GM18507 (cell line): ENCODE measurements around the gene TYW1B.
"Not testable (repeated sequence)": the region's sequence is repeated elsewhere in the genome, so short reads cannot be mapped to it uniquely, and the experiment has no call there.

Experiments
- DNase-seq: peaks from one replicate; pipeline ENCODE4 v3.0.0; 2011; ENCODE audit warnings: low read depth; ENCODE audit not compliant: insufficient read length; ENCODE audit errors: extremely low spot score
- FAIRE-seq: peaks from 2 replicates; lab custom pipeline; 2011; peaks lifted over from hg19 to GRCh38; lab: Jason Lieb, UNC

TYW1B gene

DNA sequence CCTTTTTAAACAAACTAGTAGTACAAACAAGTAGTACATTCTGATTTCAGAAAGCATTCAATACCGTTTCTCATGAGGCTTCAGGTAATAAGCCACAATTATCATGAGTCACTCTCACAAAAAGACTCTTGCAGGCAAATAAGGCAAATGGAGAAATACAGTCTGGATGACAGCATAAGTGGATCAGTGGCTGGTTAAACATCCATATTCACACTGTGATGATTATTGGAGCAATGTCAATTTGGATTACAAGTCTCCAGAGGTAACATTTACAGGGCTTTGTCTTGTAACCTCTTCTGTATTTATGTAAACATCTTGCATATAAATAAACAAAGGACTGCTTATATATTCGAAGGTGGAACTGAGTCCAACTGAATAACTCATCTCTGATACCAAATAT is 55.4 kb downstream of the TYW1B start:
- peak; percentile 29 for FAIRE-seq
- DNase-seq = not testable (repeated sequence)

DNA sequence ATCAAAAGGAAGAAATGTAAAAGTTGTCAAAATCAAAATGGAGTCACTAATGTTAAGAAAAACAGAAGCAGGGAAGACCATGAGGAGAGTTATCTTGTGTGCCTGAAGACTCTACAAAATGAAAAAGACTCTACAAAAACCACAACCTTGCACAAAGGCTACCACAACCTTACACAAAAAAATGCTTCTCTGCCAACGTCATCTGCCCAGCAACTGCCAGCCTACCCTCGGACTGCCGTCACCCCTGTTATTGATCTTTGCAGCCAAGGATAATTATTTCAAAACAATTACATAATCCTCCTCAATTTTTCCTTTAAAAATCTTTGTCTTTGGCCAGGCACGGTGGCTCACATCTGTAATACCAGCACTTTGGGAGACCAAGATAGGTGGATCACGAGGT is 61.0 kb downstream of the TYW1B start:
- not testable (repeated sequence) for DNase-seq, FAIRE-seq

DNA sequence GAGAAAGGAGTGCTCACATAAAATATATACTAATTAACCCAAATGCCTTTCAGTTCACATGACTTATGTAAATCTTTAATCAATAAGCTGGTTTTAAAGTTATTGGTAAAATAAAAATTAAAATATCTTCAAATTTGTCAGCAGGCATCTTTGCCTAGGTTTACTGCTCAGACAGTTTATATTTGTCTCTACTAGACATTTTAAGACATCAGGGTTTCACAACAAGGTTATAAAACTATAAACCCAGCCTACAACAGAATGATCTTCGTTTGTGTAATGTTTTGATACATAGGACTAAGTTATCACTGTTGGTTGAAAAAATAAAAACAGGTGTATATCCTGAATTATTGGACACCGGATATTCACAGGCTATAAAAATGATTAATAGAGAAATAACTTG is 67.4 kb downstream of the TYW1B start:
- no peak for DNase-seq
- FAIRE-seq = no peak

DNA sequence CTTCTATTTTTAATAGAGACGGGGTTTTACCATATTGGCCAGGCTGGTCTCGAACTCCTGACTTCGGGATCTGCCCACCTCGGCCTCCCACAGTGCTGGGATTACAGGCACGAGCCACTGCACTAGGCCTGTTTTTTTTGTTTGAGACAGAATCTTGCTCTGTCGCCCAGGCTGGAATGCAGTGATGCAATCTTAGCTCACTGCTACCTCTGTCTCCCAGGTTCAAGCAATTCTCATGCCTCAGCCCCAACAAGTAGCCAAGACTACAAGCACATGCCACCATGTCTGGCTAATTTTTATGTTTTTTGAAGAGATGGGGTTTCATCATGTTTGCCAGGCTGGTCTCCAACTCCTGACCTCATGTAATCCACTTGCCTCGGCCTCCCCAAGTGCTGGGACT is 73.7 kb downstream of the TYW1B start:
- FAIRE-seq = no peak
- DNase-seq = no peak

DNA sequence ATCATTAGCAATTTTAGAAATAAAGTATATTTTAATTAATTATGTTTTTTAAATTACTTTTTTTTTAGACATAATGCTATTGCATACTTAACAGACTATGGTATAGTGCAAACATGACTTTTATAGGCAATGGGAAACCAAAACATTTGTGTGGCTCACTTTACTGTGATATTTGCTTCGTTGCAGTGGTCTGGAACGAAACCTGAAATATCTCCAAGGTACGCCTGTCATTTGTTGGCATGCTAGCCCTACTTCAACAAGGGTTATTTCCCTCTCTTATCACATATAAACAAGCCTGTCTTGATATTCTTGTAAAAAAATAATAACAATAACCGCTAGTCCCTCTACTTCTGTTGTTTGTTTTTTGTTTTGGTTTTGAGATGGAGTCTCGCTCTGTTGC is 74.2 kb downstream of the TYW1B start:
- DNase-seq (no peak), FAIRE-seq (no peak)

DNA sequence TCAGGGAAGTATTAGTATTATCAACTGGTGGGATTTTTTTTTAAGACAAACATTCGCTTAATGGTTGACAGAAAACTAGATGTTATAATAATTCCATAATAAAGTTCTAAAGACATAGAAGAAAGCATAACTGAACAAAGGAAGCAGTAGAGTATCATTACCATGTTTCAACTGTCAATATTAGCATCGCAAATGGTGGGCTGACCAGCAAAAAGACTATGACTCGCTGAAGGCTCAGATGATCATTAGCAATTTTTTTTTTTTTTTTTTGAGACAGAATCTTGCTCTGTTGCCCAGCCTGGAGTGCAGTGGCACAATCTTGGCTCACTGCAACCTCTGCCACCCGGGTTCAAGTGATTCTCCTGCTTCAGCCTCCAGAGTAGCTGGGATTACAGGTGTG is 74.8 kb downstream of the TYW1B start:
- DNase-seq, FAIRE-seq: not testable (repeated sequence)

DNA sequence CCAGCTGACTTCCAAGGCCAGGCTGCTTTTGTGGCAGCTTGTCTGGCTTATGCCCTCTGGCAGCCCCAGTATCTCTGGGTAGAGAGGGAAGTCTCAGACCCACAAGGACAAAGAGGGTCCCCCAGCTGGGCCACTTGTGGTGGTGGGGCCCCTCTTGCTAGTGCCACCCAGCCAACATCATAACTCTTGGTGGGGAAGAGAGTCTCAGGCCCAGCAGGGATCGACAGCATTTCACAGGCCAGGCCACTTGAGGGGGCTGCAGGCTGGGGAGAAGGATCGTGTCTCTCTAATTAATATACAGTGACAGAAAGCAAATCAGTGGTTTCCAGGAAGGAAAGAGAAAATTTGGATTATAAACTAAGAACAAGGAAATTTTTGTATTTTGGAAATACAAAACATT is 76.0 kb downstream of the TYW1B start:
- no peak for FAIRE-seq
- no peak for DNase-seq

DNA sequence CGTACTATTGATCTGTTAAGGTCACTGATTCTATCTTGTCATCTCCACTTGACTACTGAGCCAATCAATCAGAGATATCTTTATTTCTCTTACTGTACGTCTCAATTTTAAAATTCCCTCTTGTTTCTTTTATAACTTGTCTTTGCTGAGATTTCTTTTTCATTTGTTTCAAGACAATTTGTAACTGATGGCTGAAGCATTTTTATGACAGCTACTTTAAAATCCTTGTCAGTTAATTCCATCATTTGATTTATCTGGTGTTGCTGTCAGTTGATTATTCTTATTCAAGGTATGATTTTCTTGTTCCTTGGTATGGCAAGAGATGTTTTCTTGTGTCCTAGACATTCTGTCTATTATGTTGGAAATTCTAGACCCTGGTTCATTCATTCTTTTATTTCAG is 76.6 kb downstream of the TYW1B start:
- FAIRE-seq = no peak

DNA sequence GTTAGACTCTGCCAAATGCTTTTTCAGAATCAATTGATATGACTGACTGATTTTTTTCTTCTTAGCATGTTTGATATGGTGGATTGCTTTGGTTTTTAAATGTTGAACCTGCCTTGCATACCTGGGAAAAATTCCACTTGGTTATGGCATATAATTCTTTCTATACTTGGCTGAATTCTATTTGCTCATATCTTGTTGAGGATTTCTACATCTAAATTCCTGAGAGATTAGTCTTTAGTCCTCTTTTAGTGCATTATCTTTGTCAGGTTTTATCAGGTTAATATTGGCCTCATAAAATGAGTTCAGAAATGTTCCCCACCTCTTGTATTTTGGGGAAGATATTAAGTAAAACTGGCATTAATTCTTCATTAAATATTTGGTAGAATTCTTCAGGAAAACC is 79.4 kb downstream of the TYW1B start:
- DNase-seq, FAIRE-seq: not testable (repeated sequence)

More for the DNA sequence above, 76.6 kb downstream of the TYW1B start:
- DNase-seq = no peak

DNA sequence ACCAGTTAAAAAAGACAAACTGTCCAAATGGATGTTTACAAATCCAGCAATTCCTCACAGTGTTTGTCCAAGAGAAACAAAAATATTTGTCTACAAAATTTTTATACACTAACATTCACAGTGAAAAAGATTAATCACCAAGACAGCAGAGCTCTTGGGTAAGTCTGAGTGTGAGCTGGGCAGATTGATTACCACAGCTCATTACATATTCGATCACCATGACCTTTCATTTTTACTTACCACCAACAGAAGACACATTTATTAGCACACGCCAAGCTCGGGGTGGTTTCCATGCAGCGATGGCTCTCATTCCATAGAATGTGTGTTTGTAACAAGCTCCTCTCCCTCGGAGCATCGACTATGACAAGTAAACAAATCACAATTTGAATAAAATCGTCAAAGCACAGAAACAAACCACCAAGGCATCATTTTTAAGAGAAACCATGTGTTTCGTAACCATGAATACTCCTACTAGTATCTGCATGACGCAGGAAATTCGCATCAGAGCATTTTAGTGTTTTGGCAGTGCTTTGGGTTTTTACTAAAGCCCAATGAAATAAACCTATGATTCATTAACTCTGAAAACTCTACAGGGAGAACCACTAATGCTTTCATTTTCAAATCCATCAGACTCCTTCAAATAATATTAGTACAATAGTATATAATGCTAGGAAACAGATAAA is 83.6 kb downstream of the TYW1B start:
- peak; percentile 60 for FAIRE-seq
- DNase-seq = not testable (repeated sequence)

DNA sequence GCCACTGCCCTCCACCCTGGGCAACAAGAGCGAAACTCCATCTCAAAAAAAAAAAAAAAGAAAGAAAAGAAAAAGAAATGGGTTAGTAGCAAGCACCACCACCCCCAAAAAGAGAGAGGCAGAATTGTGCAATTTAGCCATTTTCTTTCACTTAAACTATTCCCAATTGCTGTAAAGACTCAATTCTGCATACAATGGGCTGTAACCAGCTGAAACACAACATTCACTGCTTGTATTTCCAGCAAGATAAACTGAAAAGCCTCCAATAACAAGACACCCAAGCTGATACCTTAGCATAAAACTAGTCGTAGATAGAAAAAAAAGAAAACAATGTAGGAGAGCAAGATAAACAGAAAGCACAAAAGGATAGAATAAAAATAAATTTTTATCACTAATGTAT is 84.2 kb downstream of the TYW1B start:
- FAIRE-seq, DNase-seq: not testable (repeated sequence)

DNA sequence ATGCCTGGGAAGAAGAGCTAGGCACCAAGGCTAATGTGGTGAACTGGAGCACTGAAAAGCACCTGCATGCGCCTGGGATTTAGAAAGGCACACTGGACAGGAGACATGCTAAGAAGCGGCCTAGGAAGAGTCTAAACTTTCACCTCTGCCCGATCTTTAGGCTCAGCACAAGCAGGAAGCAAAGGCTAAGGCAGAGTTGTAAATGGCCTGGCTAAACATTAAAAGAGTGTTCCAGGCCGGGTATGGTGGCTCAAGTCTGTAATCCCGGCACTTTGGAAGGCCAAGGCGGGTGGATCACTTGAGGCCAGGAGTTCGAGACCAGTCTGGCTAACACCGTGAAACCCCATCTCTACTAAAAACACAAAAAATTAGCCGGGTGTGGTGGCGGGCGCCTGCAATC is 88.3 kb downstream of the TYW1B start:
- not testable (repeated sequence) for DNase-seq, FAIRE-seq

DNA sequence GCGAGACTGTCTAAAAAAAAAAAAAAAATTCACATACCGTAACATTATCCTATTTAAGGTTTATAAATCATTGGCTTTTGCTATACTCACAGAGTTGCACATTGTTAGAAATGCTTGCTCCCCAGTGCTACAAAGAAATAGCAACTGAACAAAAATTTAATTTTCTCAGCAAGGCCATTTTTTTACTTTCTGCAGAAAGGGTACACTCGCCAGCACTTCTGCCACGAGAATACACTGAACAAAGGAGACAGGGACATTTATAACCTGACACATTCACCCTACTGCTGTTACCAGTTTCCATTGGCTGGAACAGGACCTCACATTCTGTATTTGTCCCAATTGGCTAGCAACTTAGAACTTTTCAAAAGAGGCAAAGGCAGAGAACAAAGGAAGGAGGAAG is 92.1 kb downstream of the TYW1B start:
- FAIRE-seq, DNase-seq: not testable (repeated sequence)

DNA sequence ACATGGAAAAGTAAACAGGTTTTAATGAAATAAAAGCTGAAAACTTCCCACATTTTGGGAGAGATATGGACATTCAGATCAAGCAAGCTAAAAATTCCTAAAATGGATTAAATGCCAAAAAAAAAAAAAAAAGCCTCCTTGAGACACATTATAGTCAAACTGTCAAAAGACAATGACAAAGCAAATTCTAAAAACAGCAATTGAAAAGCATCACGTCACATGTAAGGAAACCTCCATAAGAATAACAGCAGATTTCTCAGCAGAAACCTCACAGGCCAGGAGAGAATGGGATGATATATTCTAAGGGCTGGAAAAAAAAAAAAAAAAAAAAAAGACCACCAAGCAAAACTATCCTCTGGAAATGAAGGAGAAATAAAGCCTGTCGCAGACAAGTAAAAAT is 97.2 kb downstream of the TYW1B start:
- FAIRE-seq, DNase-seq: not testable (repeated sequence)

DNA sequence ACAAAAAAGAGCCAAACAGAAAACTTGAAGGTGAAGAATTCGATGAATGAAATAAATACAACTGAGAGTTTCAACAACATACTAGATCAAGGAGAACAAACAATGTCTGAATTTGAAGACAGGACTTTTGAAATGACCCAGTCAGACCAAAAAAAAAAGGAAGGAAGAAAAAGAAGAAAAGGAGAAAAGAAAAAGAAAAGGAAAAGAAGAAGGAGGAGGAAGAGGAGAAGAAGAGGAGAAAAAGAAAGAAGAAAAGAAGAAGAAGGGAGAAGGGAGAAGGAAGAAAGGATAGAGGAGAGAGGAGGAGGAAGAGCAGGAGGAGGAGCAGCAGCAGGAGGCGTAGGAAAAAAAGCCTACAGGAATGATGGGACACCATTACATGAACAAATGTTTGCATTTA is 97.6 kb downstream of the TYW1B start:
- not testable (repeated sequence) for FAIRE-seq

DNA sequence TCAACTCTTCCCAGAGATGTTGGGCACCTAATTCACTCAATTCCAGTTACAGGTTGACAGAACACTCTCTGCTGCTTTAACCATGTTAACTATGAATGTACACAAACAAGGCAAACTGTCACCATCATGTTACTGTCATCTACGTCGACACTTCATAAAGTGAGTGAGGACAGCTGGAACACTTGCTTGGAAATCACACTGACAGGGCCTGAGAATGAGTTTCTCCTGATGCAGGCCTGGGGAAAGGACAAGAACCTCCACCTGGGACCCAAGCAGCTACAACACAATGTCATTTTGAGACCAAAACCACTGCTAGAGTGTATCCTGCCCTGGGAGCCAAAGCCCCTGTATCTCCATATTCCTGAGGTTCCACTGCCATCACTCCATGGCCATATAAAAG is 98.9 kb downstream of the TYW1B start:
- not testable (repeated sequence) for FAIRE-seq, DNase-seq

More for the DNA sequence above, 97.6 kb downstream of the TYW1B start:
- DNase-seq = not testable (repeated sequence)

DNA sequence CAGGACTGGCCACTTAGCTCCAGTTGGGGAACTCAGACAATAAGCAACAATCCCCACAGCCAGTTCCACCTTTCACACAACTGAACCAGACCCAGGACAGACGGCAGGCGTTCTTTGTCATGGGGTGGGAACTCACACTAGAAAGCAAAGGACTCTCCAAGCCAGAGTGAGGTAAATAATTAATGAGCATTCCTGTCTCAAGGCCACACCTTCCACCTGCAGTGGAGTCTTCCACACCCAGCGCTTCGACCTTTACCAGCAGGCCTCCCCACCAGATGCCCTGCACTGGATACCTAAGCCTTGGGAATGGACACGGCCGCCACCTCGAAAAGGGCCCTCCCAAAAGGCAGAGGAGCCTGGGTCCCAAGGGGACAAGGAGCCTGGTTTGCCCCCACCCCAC is 105.3 kb downstream of the TYW1B start:
- DNase-seq, FAIRE-seq: not testable (repeated sequence)

DNA sequence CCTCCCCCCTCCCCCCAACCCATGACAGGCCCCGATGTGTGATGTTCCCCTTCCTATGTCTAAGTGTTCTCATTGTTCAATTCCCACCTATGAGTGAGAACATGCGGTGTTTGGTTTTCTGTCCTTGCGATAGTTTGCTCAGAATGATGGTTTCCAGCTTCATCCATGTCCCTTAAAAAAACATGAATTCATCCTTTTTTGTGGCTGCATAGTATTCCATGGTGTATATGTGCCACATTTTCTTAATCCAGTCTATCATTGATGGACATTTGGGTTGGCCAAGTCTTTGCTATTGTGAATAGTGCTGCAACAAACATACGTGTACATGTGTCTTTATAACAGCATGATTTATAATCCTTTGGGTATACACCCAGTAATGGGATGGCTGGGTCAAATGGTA is 107.1 kb downstream of the TYW1B start:
- DNase-seq, FAIRE-seq: not testable (repeated sequence)

DNA sequence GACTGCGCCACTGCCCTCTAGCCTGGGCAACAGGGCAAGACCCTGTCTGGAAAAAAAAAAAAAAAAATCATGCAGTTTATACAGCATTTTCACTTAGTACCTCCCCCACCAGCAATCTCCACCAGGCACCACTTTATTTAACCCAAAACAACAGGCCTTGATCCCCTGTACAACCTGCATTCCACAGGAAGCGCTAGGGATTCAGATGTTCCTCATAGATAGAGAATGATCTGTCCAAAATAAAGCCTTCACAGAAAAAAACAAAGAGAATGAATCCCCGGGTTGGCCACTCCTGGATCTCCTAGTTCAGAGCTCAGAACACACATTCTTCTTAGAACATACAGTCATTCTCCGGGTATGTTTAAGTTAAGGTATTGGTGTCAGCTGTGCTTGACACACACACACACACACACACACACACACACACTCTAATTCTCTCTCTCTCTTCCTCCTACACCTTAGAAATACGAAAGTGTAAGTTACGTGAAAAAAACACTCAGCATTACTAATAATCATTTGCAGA is 110.7 kb downstream of the TYW1B start:
- DNase-seq, FAIRE-seq: not testable (repeated sequence)

DNA sequence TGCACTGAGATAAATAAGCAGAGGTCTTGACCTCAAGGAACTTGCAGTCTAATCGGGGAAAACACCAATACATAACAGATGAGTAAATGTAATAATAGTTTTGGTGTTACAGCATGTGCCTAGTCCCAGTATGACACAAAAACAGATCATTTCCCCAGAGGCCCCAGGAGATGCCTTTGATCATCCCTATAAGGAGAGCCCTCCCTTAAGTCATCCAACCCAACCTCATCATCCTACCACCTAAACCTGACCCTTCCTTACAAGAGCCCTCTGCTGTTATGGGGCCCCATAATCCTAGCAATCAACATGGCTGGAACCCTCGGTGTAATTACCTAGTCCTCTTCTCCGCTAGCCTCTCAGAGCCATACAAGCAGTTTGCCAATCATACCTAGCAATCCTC is 116.1 kb downstream of the TYW1B start:
- not testable (repeated sequence) for FAIRE-seq

DNA sequence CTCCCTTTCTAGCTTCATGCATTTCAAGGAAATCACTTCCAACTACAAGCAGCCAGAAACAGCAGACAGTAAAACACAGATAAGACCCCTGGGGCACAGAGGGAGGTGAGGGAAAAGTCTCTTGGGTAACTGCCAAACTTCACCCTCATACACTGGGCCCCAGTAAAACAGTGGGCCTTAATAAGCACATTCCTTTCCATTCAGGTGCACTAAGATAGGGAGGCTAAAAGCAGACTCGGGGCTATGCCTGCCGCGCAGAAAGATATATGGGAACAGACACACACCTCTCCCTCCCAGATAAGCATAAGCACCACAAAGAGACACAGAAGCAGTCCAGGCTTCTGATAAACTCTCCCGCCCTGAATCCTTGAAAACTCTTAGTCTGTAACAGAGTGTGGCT is 117.0 kb downstream of the TYW1B start:
- no peak for DNase-seq
- FAIRE-seq = no peak

More for the DNA sequence above, 116.1 kb downstream of the TYW1B start:
- not testable (repeated sequence) for DNase-seq
